ENCODE results near the gene FOXP1. TPM values are rescaled to one million over a fixed set of nuclear protein-coding genes. Genes with fewer than 3 reads are reported as not detected.

FOXP1 gene
- total RNA-seq, 4 donors from 2014 or later = 169 to 300 (median 202) TPM

GRCh38 chr3:71029770-71030169, 553.8 kb downstream of the FOXP1 start:
- Histone ChIP-seq H3K9me3 (no peaks in the 10 kb centered on the region), H3K27me3 (no peaks in the 10 kb centered on the region), H3K36me3 (peaks cover 0 to 24% of the 10 kb centered on the region in 2 donors), H3K4me1 (peaks cover 35 to 97% (median 37%) of the 10 kb centered on the region in 3 donors), H3K4me3 (no peak overlapping the region), H3K27ac (peak overlapping the region in 3 of 4 donors; percentile 62 to 75 (median 70))
- ATAC-seq = no peak
- 79 to 90% methylated on average over 3 of the region's 3 CpGs for WGBS, 2 donors (ENCODE audit: low coverage in 1 of 2)
- TF ChIP-seq POLR2AphosphoS5 (IDR thresholded peaks at IDR 0.05) = no peak
- TF ChIP-seq POLR2A (IDR thresholded peaks at IDR 0.05) = no peak
- no peak for TF ChIP-seq CTCF (IDR thresholded peaks at IDR 0.05)
- no peak for TF ChIP-seq EP300 (IDR thresholded peaks at IDR 0.05)

- H3K27ac ChIP-seq = peak overlapping the region in 3 of 4 donors; percentile 40 to 75 (median 41)
- no peak for ATAC-seq
- WGBS, 2 donors (ENCODE audit: low coverage in 1 of 2) = 98% methylated on average over 5 of the region's 7 CpGs; no CpG with 5 or more reads in 1 of the 2 donors
- no peaks in the 10 kb centered on the region for H3K9me3 ChIP-seq
- H3K27me3 ChIP-seq = no peaks in the 10 kb centered on the region
- peaks cover 38 to 97% (median 42%) of the 10 kb centered on the region in 3 donors for H3K4me1 ChIP-seq
- no peak for TF ChIP-seq CTCF (IDR thresholded peaks at IDR 0.05)
- no peak for TF ChIP-seq EP300 (IDR thresholded peaks at IDR 0.05)
- peaks cover 0 to 19% of the 10 kb centered on the region in 2 donors for H3K36me3 ChIP-seq
- H3K4me3 ChIP-seq = no peak overlapping the region
Measured at GRCh38 chr3:71028802-71029201, 554.7 kb downstream of the FOXP1 start.

- Histone ChIP-seq H3K4me1 (peaks cover 37 to 97% (median 41%) of the 10 kb centered on the region in 3 donors), H3K36me3 (peaks cover 0 to 17% of the 10 kb centered on the region in 2 donors), H3K9me3 (no peaks in the 10 kb centered on the region), H3K27ac (peak overlapping the region in 3 of 4 donors; percentile 21 to 75 (median 41)), H3K4me3 (no peak overlapping the region), H3K27me3 (no peaks in the 10 kb centered on the region)
- no peak for ATAC-seq
- 95 to 97% methylated on average over 3 of the region's 5 CpGs for WGBS, 2 donors (ENCODE audit: low coverage in 1 of 2)
- TF ChIP-seq POLR2A (IDR thresholded peaks at IDR 0.05) (no peak), POLR2AphosphoS5 (IDR thresholded peaks at IDR 0.05) (no peak), CTCF (IDR thresholded peaks at IDR 0.05) (no peak), EP300 (IDR thresholded peaks at IDR 0.05) (no peak)
Measured at GRCh38 chr3:71028184-71028583, 555.3 kb downstream of the FOXP1 start.

GRCh38 chr3:71026634-71027578, 556.6 kb downstream of the FOXP1 start:
- Histone ChIP-seq H3K27ac (peak overlapping the region; percentile 63 to 75 (median 68)), H3K4me1 (peaks cover 30 to 97% (median 30%) of the 10 kb centered on the region in 3 donors), H3K9me3 (no peaks in the 10 kb centered on the region), H3K27me3 (no peaks in the 10 kb centered on the region), H3K4me3 (no peak overlapping the region), H3K36me3 (peaks cover 0 to 17% of the 10 kb centered on the region in 2 donors)
- TF ChIP-seq POLR2A (IDR thresholded peaks at IDR 0.05) (no peak), POLR2AphosphoS5 (IDR thresholded peaks at IDR 0.05) (no peak), EP300 (IDR thresholded peaks at IDR 0.05) (no peak), CTCF (IDR thresholded peaks at IDR 0.05) (no peak)
- ATAC-seq = no peak
- WGBS, 2 donors (ENCODE audit: low coverage in 1 of 2) = 55 to 70% methylated on average over 6 of the region's 6 CpGs
